T-helper 1 cell treated with Interleukin-12 subunit alpha and Interleukin-12 subunit beta and Interleukin-4 antibody, amounts not matched to agents 30 μg/mL and 1 μg/mL, for 36 hours (primary cell): Measurements from ENCODE around the gene CNTN4.
"Not testable (repeated sequence)": the region's sequence is repeated elsewhere in the genome, so short reads cannot be mapped to it uniquely, and the experiment has no call there.

ENCODE experiments used
- H3K27ac Mint-ChIP-seq: one replicate; pipeline ENCODE4 v1.8.0; 2021; ENCODE audit warnings: mild to moderate bottlenecking, mixed read lengths
- H3K27me3 Mint-ChIP-seq: one replicate; pipeline ENCODE4 v1.8.0; 2021; ENCODE audit warnings: low read depth, mixed read lengths
- H3K36me3 Mint-ChIP-seq: one replicate; pipeline ENCODE4 v1.8.0; 2021; ENCODE audit warnings: low read depth, mixed read lengths
- H3K4me1 Mint-ChIP-seq: one replicate; pipeline ENCODE4 v1.8.0; 2021; ENCODE audit warnings: low read depth, mixed read lengths
- H3K4me3 Mint-ChIP-seq: one replicate; pipeline ENCODE4 v1.8.0; 2021; ENCODE audit warnings: mild to moderate bottlenecking, moderate library complexity, mixed read lengths
- H3K9me3 Mint-ChIP-seq: one replicate; pipeline ENCODE4 v1.8.0; 2021; ENCODE audit warnings: mixed read lengths

The CNTN4 gene

DNA sequence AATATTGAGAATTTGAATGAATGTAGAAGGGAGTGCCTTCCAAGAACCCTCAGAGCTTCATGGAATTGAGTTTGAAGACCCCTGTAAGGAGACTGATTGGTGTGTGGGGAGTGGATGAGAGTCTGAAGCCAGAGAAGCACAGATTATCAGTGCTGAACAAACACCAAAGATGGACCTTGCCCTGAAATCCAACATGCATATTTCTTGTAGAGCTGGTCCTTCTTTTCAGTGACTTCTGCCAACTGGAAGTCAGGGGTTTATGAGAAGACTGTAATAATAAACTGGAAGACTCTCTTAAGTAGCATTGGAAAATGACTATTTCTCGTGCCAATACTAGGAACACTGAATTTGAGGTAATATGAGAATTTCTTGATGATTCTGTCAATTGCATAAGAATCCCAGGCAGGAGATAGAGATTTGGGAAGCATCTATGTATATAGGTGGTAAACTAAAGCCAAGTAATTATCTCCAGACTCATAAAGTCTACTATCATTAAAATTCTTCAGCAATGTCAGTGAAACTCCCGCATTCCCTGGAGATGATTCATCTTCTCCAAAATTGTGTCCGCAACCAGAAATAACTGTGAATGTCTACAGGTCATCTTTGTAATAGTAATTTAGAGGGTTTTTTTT lies 797.8 kb downstream of the CNTN4 start:
- Mint-ChIP-seq H3K4me1 (no peaks in the 10 kb centered on the region), H3K4me3 (no peak overlapping the region), H3K9me3 (no peaks in the 10 kb centered on the region), H3K27ac (no peak overlapping the region), H3K27me3 (no peaks in the 10 kb centered on the region), H3K36me3 (no peaks in the 10 kb centered on the region)

DNA sequence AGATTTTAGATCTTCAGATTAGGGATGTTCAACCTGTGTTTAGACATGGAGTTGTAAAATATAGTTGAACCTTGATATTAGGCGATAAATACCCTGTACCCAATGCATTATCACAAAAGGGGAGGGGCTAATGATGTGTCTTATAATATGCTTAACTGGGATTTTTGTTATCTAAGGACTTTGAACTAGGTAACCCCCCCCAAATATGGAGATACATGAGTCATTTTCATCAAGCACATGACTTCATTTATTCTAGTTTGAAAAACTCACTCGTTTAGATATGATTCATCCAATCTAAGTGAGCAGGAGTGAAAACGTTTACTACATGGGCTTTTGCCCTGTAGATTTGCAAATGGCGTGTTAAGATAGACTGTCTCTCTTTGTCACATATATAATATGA lies 799.2 kb downstream of the CNTN4 start:
- no peaks in the 10 kb centered on the region for H3K36me3 Mint-ChIP-seq
- H3K27me3 Mint-ChIP-seq, result no peaks in the 10 kb centered on the region
- H3K27ac Mint-ChIP-seq, result no peak overlapping the region
- H3K4me3 Mint-ChIP-seq, result no peak overlapping the region
- no peaks in the 10 kb centered on the region for H3K4me1 Mint-ChIP-seq
- no peaks in the 10 kb centered on the region for H3K9me3 Mint-ChIP-seq

DNA sequence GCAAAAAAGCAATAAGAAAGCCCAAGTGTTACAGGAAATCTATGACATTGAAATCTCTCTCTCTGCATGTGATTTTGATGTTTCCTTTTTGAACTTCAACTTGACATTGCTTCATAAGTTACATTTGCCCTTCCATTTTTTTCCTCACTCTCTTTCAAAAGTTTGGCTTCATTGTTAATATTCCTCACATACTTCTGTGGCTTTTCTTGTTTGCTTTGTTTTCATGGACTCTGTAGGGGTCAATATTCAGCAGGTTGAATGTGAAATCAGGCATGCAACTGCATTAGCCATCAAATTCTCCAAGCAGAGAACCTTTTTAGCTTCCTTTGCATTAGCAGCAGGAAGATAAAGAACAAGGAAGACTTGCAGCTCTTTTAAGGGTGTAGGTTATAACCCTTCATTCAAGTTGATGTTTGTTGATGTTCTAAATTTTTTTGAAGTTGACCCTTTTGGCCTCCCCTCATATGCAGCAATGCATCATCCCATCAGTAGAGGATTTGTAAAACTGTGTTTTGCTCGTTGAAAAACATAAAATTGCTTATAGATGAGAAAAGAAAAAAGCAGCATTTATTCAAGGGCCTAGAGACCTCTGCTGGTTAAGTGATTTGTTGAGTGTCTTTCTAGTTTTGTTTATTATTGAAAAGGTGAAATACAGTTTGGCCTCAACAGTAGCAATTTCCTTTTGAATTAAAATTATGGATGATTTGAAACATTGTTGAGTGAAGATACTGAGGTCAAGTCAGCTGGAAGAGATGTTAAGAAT lies 800.1 kb downstream of the CNTN4 start:
- Mint-ChIP-seq H3K4me3 (no peak overlapping the region), H3K27me3 (no peaks in the 10 kb centered on the region), H3K9me3 (no peaks in the 10 kb centered on the region), H3K4me1 (no peaks in the 10 kb centered on the region), H3K36me3 (no peaks in the 10 kb centered on the region), H3K27ac (no peak overlapping the region)

- Mint-ChIP-seq H3K9me3 (no peaks in the 10 kb centered on the region), H3K36me3 (no peaks in the 10 kb centered on the region), H3K27me3 (no peaks in the 10 kb centered on the region), H3K27ac (no peak overlapping the region), H3K4me3 (no peak overlapping the region), H3K4me1 (no peaks in the 10 kb centered on the region)
Observed at GRCh38 chr3:2904054-2904453, 805.4 kb downstream of the CNTN4 start.

- Mint-ChIP-seq H3K27me3 (no peaks in the 10 kb centered on the region), H3K4me1 (no peaks in the 10 kb centered on the region), H3K9me3 (no peaks in the 10 kb centered on the region), H3K36me3 (no peaks in the 10 kb centered on the region), H3K4me3 (no peak overlapping the region), H3K27ac (no peak overlapping the region)
Observed at GRCh38 chr3:2908693-2909351, 810.2 kb downstream of the CNTN4 start.

GRCh38 chr3:2910997-2911396 lies 812.3 kb downstream of the CNTN4 start:
- Mint-ChIP-seq H3K27me3 (no peaks in the 10 kb centered on the region), H3K4me1 (no peaks in the 10 kb centered on the region), H3K36me3 (no peaks in the 10 kb centered on the region), H3K4me3 (no peak overlapping the region), H3K9me3 (no peaks in the 10 kb centered on the region), H3K27ac (no peak overlapping the region)

GRCh38 chr3:2915826-2916225 lies 817.2 kb downstream of the CNTN4 start:
- Mint-ChIP-seq H3K27me3 (no peaks in the 10 kb centered on the region), H3K27ac (no peak overlapping the region), H3K36me3 (no peaks in the 10 kb centered on the region), H3K9me3 (no peaks in the 10 kb centered on the region), H3K4me3 (no peak overlapping the region), H3K4me1 (no peaks in the 10 kb centered on the region)

DNA sequence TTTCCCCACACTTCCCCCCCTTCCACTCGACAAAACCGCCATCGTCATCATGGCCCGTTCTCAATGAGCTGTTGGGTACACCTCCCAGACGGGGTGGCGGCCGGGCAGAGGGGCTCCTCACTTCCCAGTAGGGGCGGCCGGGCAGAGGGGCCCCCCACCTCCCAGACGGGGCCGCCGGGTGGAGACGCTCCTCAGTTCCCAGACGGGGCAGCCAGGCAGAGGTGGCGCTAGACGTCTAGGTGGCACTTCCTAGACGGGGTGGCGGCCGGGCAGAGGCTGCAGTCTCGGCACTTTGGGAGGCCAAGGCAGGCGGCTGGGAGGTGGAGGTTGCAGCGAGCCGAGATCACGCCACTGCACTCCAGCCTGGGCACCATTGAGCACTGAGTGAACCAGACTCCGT lies 818.0 kb downstream of the CNTN4 start:
- H3K27me3 Mint-ChIP-seq, H3K4me3 Mint-ChIP-seq, H3K27ac Mint-ChIP-seq: not testable (repeated sequence)

DNA sequence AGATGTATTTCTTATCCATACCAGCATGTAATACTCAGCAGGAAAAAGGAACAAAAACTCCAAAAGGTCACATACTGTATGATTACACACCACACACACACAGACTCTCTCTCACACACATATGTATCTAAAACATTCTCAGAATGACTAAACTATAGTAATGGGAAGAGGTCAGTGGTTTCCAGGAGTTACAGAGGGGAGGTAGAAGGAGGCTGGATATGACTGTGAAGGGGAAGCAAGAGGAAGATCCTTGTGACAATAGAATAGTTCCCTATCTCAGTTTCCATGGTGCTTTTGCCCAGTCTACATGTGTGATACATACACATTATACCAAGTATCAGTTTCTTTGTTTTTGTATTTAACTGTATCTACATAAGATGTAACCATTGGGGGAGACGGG lies 821.4 kb downstream of the CNTN4 start:
- Mint-ChIP-seq H3K4me3 (no peak overlapping the region), H3K27ac (no peak overlapping the region), H3K36me3 (no peaks in the 10 kb centered on the region), H3K27me3 (peaks cover 2% of the 10 kb centered on the region), H3K4me1 (no peaks in the 10 kb centered on the region), H3K9me3 (no peaks in the 10 kb centered on the region)

More for the DNA sequence above, 818.0 kb downstream of the CNTN4 start:
- H3K36me3 Mint-ChIP-seq, H3K4me1 Mint-ChIP-seq, H3K9me3 Mint-ChIP-seq: not testable (repeated sequence)

DNA sequence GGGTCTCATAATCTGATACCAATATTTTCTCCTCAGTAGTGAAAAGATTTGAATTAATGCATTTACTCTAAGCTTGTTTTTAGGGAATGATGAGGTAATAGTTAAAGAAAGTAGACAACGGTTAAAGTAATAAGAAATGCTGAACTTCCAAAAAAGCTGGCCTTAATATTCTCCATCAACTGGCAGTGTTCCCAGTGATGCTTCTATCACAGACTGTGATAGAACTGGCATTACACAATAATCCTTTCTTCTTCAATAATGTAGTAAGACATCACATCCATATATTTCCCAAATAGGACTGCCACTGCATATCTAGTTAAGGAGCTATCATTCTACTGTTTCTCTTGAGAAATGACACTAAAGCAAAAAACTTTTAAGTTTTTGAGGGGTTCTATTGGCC lies 822.8 kb downstream of the CNTN4 start:
- Mint-ChIP-seq H3K9me3 (no peaks in the 10 kb centered on the region), H3K36me3 (no peaks in the 10 kb centered on the region), H3K4me3 (no peak overlapping the region), H3K27ac (no peak overlapping the region), H3K4me1 (no peaks in the 10 kb centered on the region), H3K27me3 (peaks cover 7% of the 10 kb centered on the region)

GRCh38 chr3:2921903-2922302 lies 823.2 kb downstream of the CNTN4 start:
- Mint-ChIP-seq H3K27ac (no peak overlapping the region), H3K4me1 (no peaks in the 10 kb centered on the region), H3K27me3 (peaks cover 7% of the 10 kb centered on the region), H3K4me3 (no peak overlapping the region), H3K9me3 (no peaks in the 10 kb centered on the region), H3K36me3 (no peaks in the 10 kb centered on the region)

GRCh38 chr3:2923390-2923789 lies 824.7 kb downstream of the CNTN4 start:
- Mint-ChIP-seq H3K9me3 (no peaks in the 10 kb centered on the region), H3K4me3 (no peak overlapping the region), H3K36me3 (no peaks in the 10 kb centered on the region), H3K27me3 (peaks cover 7% of the 10 kb centered on the region), H3K27ac (no peak overlapping the region), H3K4me1 (no peaks in the 10 kb centered on the region)

DNA sequence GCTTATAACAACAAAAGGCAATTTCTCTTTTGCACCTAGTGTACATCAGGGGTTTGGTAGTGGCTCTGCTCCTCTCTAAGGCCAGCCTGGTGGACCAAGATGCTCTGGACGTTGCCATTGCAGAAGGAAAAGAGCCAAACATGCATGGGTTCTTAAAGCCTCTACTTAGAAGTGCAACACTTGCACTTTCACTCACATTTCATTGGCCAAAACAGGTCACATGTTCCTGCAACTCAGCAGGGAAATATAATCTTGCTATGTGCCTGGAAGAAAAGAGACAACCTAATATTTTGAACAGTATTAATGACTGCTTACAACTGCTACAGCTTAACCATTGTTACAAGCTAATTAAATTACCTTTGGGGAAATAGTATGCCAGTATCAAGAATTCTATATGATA lies 828.6 kb downstream of the CNTN4 start:
- Mint-ChIP-seq H3K4me3 (no peak overlapping the region), H3K27ac (no peak overlapping the region), H3K36me3 (no peaks in the 10 kb centered on the region), H3K9me3 (no peaks in the 10 kb centered on the region), H3K27me3 (peaks cover 7% of the 10 kb centered on the region), H3K4me1 (no peaks in the 10 kb centered on the region)

DNA sequence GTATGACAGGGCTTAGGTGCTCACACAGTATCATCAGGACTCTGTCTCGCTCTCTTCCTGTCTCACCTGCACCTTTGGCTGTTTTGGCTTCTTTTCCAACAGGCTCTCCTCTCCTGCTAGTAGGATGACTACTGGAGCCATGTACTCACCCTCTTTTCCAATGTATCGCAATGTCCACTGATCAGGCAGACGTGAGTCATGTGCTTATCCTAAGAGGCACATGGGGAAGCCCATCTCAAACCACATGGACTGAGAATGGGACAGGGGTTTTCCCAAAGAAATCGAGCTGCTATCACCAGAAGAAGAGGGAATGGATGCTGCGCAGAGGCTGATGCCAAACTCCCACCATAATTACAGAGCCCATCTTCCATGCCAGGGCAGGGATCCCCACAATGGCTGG lies 830.9 kb downstream of the CNTN4 start:
- H3K36me3 Mint-ChIP-seq, result no peaks in the 10 kb centered on the region
- H3K27ac Mint-ChIP-seq, result no peak overlapping the region
- no peaks in the 10 kb centered on the region for H3K9me3 Mint-ChIP-seq
- no peak overlapping the region for H3K4me3 Mint-ChIP-seq
- H3K27me3 Mint-ChIP-seq, result peaks cover 7% of the 10 kb centered on the region
- H3K4me1 Mint-ChIP-seq, result no peaks in the 10 kb centered on the region

DNA sequence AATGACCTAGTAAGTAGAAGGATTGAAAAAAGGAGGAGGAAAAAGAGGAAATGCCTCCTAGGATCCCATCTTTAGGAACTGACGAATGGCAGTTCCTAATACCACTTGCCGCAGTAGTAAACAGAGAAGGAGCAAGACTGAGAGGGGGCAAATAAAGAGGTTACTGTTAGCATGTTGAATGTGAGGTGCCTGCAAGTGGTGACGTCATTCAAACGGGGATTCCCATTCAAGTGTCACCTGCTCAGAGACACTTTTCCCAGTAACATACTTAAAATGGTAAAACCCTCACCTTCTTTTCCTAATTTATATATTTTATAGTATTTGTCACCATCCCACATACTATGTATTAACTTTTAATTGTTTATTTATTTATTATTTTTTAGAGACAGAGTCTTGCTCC lies 832.6 kb downstream of the CNTN4 start:
- no peaks in the 10 kb centered on the region for H3K36me3 Mint-ChIP-seq
- H3K9me3 Mint-ChIP-seq, result no peaks in the 10 kb centered on the region
- no peak overlapping the region for H3K27ac Mint-ChIP-seq
- no peaks in the 10 kb centered on the region for H3K4me1 Mint-ChIP-seq
- no peak overlapping the region for H3K4me3 Mint-ChIP-seq
- no peaks in the 10 kb centered on the region for H3K27me3 Mint-ChIP-seq
